H1 (cell line): ENCODE measurements around the gene P2RX6. TPM values are rescaled to one million over a fixed set of nuclear protein-coding genes. Genes with fewer than 3 reads are reported as not detected.

ENCODE experiments used
- CTCF ChIA-PET: fragments of 300-600 bp; sonication (Branson Sonifier 250); formaldehyde crosslinking; loops from one replicate; lab custom pipeline; 2021; ENCODE audit not compliant: partially characterized antibody; lab: Charles Lee
- POLR2A ChIA-PET: fragments of 300-600 bp; sonication (Branson Sonifier 250); formaldehyde crosslinking; loops from one replicate; lab custom pipeline; 2021; ENCODE audit warnings: inconsistent platforms; ENCODE audit not compliant: partially characterized antibody; lab: Charles Lee
- DNase-seq, 2 experiments: peaks; one replicate each; pipeline versions ENCODE4 v3.0.0 to v3.0.0-alpha.2; 2010 to 2022; ENCODE audit warnings: low spot score in 2 of 2, low read depth in 1 of 2, mixed read lengths in 1 of 2
- FAIRE-seq: peaks from 2 replicates; lab custom pipeline; 2011; peaks lifted over from hg19 to GRCh38; lab: Jason Lieb, UNC
- H2AFZ ChIP-seq: 2 replicates; pipeline ENCODE4 v1.8.1; 2012; ENCODE audit warnings: low read length, inconsistent platforms
- H2AK5ac ChIP-seq: 2 replicates; pipeline ENCODE4 v1.6.1; 2013; ENCODE audit warnings: low read depth, low read length
- H2BK120ac ChIP-seq: replicated peaks from 2 replicates; pipeline ENCODE3; 2013; ENCODE audit warnings: low read depth, low read length, inconsistent platforms
- H2BK12ac ChIP-seq: 2 replicates; pipeline ENCODE4 v1.6.1; 2013; ENCODE audit warnings: low read depth, low read length
- H2BK15ac ChIP-seq: 2 replicates; pipeline ENCODE4 v1.6.1; 2013; ENCODE audit warnings: low read length
- H2BK20ac ChIP-seq: 2 replicates; pipeline ENCODE4 v1.6.1; 2013; ENCODE audit warnings: low read length
- H2BK5ac ChIP-seq: 2 replicates; pipeline ENCODE4 v1.6.1; 2013; ENCODE audit warnings: low read depth, low read length
- H3K14ac ChIP-seq: 2 replicates; pipeline ENCODE4 v1.6.1; 2013; ENCODE audit warnings: inconsistent platforms; ENCODE audit not compliant: insufficient read length
- H3K18ac ChIP-seq: 2 replicates; pipeline ENCODE4 v1.6.1; 2013; ENCODE audit warnings: low read length; ENCODE audit errors: extremely low read depth
- H3K23ac ChIP-seq: 2 replicates; pipeline ENCODE4 v1.6.1; 2013; ENCODE audit warnings: inconsistent platforms; ENCODE audit not compliant: insufficient read length
- H3K23me2 ChIP-seq: 2 replicates; pipeline ENCODE4 v1.6.1; 2013; ENCODE audit warnings: low read depth, low read length
- H3K27ac ChIP-seq: 2 replicates; pipeline ENCODE4 v1.6.1; 2011; ENCODE audit warnings: low read depth, low read length, inconsistent platforms
- H3K27me3 ChIP-seq, 4 experiments: replicated peaks in 1 of 4; 1 replicate in 1 of 4; 2 replicates in 3 of 4; pipeline versions ENCODE4 v1.6.1 to v1.8.1; 2011 to 2013; ENCODE audit warnings: low read length in 3 of 4, mild to moderate bottlenecking in 3 of 4, inconsistent platforms in 2 of 4, mixed read lengths in 2 of 4, moderate library complexity in 1 of 4; ENCODE audit not compliant: control insufficient read depth in 3 of 4, insufficient read depth in 3 of 4; ENCODE audit errors: extremely low read depth in 1 of 4
- H3K36me3 ChIP-seq, 4 experiments: 2 replicates each; pipeline versions ENCODE4 v1.6.1 to v1.8.1; 2011 to 2013; ENCODE audit warnings: mild to moderate bottlenecking in 4 of 4, low read length in 3 of 4, moderate library complexity in 2 of 4, control low read depth in 1 of 4, inconsistent platforms in 1 of 4; ENCODE audit not compliant: insufficient read depth in 4 of 4, control insufficient read depth in 2 of 4
- H3K4ac ChIP-seq: replicated peaks from 2 replicates; pipeline ENCODE3; 2013; ENCODE audit warnings: low read length, low read depth, mixed read lengths, inconsistent platforms; ENCODE audit not compliant: insufficient read length
- H3K4me1 ChIP-seq, 4 experiments: replicated peaks in 1 of 4; 1 replicate in 1 of 4; 2 replicates in 3 of 4; pipeline versions ENCODE4 v1.6.1 to v1.8.1; 2011 to 2013; ENCODE audit warnings: low read length in 3 of 4, inconsistent platforms in 2 of 4, mixed read lengths in 1 of 4; ENCODE audit not compliant: insufficient read depth in 4 of 4, control insufficient read depth in 3 of 4
- H3K4me2 ChIP-seq, 2 experiments: 2 replicates each; pipeline versions ENCODE4 v1.6.1 to v1.8.1; 2011 to 2013; ENCODE audit warnings: low read depth in 2 of 2, low read length in 2 of 2, control low read depth in 1 of 2, inconsistent platforms in 1 of 2, mild to moderate bottlenecking in 1 of 2; ENCODE audit not compliant: insufficient read depth in 1 of 2
- H3K4me3 ChIP-seq, 4 experiments: fragments of 200-600, 300-600 bp in 1 of 4; sonication (generic), shearing (Covaris generic), sonication (Bioruptor Twin) in 1 of 4; 2 replicates each; pipeline versions ENCODE4 v1.5.1 to v1.8.1; 2011 to 2016; ENCODE audit warnings: low read length in 4 of 4, low read depth in 3 of 4, control low read depth in 2 of 4, inconsistent platforms in 2 of 4, mild to moderate bottlenecking in 2 of 4, mixed read lengths in 1 of 4, moderate library complexity in 1 of 4; ENCODE audit not compliant: insufficient read depth in 2 of 4; ENCODE audit errors: extremely low read depth in 1 of 4
- H3K56ac ChIP-seq: replicated peaks from 2 replicates; pipeline ENCODE3; 2013; ENCODE audit warnings: low read depth, mild to moderate bottlenecking, mixed read lengths, low read length, inconsistent platforms; ENCODE audit not compliant: insufficient read length
- H3K79me1 ChIP-seq: 2 replicates; pipeline ENCODE4 v1.6.1; 2013; ENCODE audit warnings: low read depth, low read length, control low read depth
- H3K79me2 ChIP-seq, 2 experiments: 2 replicates each; pipeline versions ENCODE4 v1.6.1 to v1.8.1; 2012 to 2013; ENCODE audit warnings: low read length in 2 of 2, mild to moderate bottlenecking in 2 of 2, inconsistent platforms in 1 of 2; ENCODE audit not compliant: insufficient read depth in 2 of 2, control insufficient read depth in 1 of 2
- H3K9ac ChIP-seq, 4 experiments: replicated peaks in 1 of 4; 1 replicate in 1 of 4; 2 replicates in 3 of 4; pipeline versions ENCODE4 v1.6.1 to v1.8.1; 2011 to 2013; ENCODE audit warnings: low read depth in 3 of 4, low read length in 3 of 4, control low read depth in 2 of 4, mild to moderate bottlenecking in 2 of 4, moderate library complexity in 2 of 4, inconsistent platforms in 1 of 4; ENCODE audit errors: extremely low read depth in 1 of 4
- H3K9me3 ChIP-seq, 2 experiments: 2 replicates each; pipeline versions ENCODE4 v1.6.1 to v1.8.1; 2012 to 2013; ENCODE audit warnings: mild to moderate bottlenecking in 2 of 2, moderate library complexity in 2 of 2, control low read depth in 1 of 2, inconsistent platforms in 1 of 2, low read depth in 1 of 2, low read length in 1 of 2, mixed read lengths in 1 of 2; ENCODE audit not compliant: insufficient read depth in 2 of 2
- H4K20me1 ChIP-seq, 2 experiments: replicated peaks in 1 of 2; 2 replicates each; pipeline versions ENCODE3 to v1.8.1; 2011 to 2013; ENCODE audit warnings: inconsistent platforms in 2 of 2, low read length in 2 of 2, mild to moderate bottlenecking in 1 of 2; ENCODE audit not compliant: insufficient read depth in 2 of 2, control insufficient read depth in 1 of 2
- H4K5ac ChIP-seq: 2 replicates; pipeline ENCODE4 v1.6.1; 2013; ENCODE audit warnings: low read length, low read depth, mixed read lengths, inconsistent platforms; ENCODE audit not compliant: insufficient read length
- H4K8ac ChIP-seq: 2 replicates; pipeline ENCODE4 v1.8.0; 2013; ENCODE audit warnings: mild to moderate bottlenecking, moderate library complexity, low read length, inconsistent platforms; ENCODE audit not compliant: insufficient read depth; ENCODE audit errors: extremely low read depth
- H4K91ac ChIP-seq: replicated peaks from 2 replicates; pipeline ENCODE3; 2013; ENCODE audit warnings: low read length, mixed read lengths, inconsistent platforms; ENCODE audit not compliant: insufficient read length
- EGR1 ChIP-seq: IDR thresholded peaks from 2 replicates; pipeline ENCODE4 v1.6.1; 2011; ENCODE audit warnings: low read depth, low read length, borderline replicate concordance
- EZH2 ChIP-seq: fragments of 200-600 bp; sonication (generic); IDR thresholded peaks from 2 replicates; pipeline ENCODE4 v1.7.1; 2012; ENCODE audit warnings: low read depth, mild to moderate bottlenecking, moderate library complexity, low read length, inconsistent platforms; ENCODE audit not compliant: severe bottlenecking
- SP1 ChIP-seq: IDR thresholded peaks from 2 replicates; pipeline ENCODE4 v1.6.1; 2011; ENCODE audit warnings: low read depth, low read length
- TEAD4 ChIP-seq: IDR thresholded peaks from 2 replicates; pipeline ENCODE4 v1.6.1; 2012; ENCODE audit warnings: low read depth, low read length, inconsistent platforms, mixed read lengths
- ZNF274 ChIP-seq: IDR thresholded peaks from 2 replicates; pipeline ENCODE4 v1.7.0; 2012; ENCODE audit warnings: low read length, borderline replicate concordance; ENCODE audit errors: extremely low read depth
- WGBS, 2 experiments: shearing (Covaris generic) in 1 of 2; methylation state at CpG; one replicate each; pipeline versions ENCODE4 v1.1.6 to v1.1.7; 2013 to 2015; ENCODE audit warnings: low lambda C conversion rate in 2 of 2, mixed read lengths in 2 of 2, inconsistent platforms in 1 of 2, low coverage in 1 of 2, missing lambda C conversion rate in 1 of 2; ENCODE audit not compliant: insufficient replicate concordance in 2 of 2, insufficient coverage in 1 of 2, insufficient read length in 1 of 2; ENCODE audit errors: extremely low coverage in 1 of 2, missing lambda C conversion rate in 1 of 2; 5-methylcytosine and 5-hydroxymethylcytosine counted together
- polyA plus RNA-seq, 7 experiments: library from polyadenylated mRNA; depleted of rRNA in 3 of 7; stranded (reverse) in 5 of 7; unstranded in 2 of 7; fragments of >200 nt in 5 of 7; fragments of 200-250 nt in 2 of 7; gene quantifications; 1 replicate in 5 of 7; 2 replicates in 1 of 7; 4 replicates in 1 of 7; pipeline versions ENCODE4 v1.2.1 to v1.2.3, GENCODE V29; 2011 to 2013; ENCODE audit warnings: missing spikeins in 2 of 7, mixed read lengths in 2 of 7
- total RNA-seq: library from RNA; stranded (reverse); fragmentation: NEBNext Ultra II Directional; extraction: Animal tissue kit (Norgen Biotek cat#: 25700); gene quantifications from 2 replicates; pipeline ENCODE4 v1.2.1, GENCODE V29; 2021
- TF ChIP-seq, protein P1 (sequence below): IDR thresholded peaks from 2 replicates; pipeline ENCODE4 v1.6.1; 2012; ENCODE audit warnings: inconsistent platforms

The P2RX6 gene
- total and polyA plus RNA-seq, 2 of the 8 experiments (the other 6 are each of a cell fraction or from before 2014, with no cell fraction given) = 0.09 TPM; not detected in 1

DNA sequence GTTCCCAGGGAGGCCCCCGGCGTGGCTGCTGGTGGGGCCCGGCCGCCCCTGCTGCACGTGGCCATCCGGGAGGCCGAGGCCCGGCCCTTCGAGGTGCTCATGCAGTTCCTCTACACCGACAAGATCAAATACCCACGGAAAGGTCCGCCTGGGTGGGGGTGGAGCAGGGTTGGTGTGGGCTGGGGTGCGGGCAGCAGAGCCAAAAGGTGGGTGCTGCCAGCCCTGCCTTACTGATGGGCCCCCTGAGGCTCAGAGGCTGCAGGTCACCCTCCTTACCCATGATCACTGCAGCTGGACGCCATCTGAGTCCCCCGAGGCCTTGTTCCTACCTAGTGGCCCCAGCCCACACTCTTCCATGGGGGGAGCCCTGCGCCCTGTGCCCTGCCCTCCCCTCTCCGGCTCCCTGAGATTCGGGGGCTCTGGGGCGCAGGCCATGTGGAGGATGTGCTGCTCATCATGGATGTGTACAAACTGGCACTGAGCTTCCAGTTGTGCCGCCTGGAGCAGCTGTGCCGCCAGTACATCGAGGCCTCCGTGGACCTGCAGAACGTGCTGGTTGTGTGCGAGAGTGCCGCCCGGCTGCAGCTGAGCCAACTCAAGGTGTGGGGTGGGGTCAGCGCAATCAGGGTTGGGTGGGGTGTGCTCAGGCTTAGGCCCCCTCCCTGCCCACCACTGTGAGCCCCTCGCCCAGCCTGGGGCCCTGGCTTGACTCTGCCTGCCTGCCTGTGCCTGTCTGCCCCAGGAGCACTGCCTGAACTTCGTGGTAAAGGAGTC, 20.6 kb upstream of the P2RX6 start:
- no peaks in the 10 kb centered on the region for H3K4me1 ChIP-seq
- CTCF ChIA-PET = interaction anchor here (0.6 to 1.7 kb wide), 3 partner anchors 9 to 71 kb away, joined by 3 to 4 read pairs (median 4); no protein-coding TSS in a partner anchor
- H3K9ac ChIP-seq = no peak overlapping the region
- H4K8ac ChIP-seq = no peak overlapping the region
- no peaks in the 10 kb centered on the region for H3K9me3 ChIP-seq
- no peak overlapping the region for H3K4me2 ChIP-seq
- no peak overlapping the region for H2AFZ ChIP-seq
- H4K20me1 ChIP-seq = peaks cover 2 to 15% of the 10 kb centered on the region in 2 experiments
- no peak overlapping the region for H2BK15ac ChIP-seq
- H3K56ac ChIP-seq = no peak overlapping the region
- no peak overlapping the region for H2BK120ac ChIP-seq
- H2BK20ac ChIP-seq = no peak overlapping the region
- POLR2A ChIA-PET = interaction anchor here (0.5 to 1.6 kb wide), 3 partner anchors 12 to 93 kb away, joined by 3 to 5 read pairs (median 4); partner anchors contain the start of gene LZTR1
- no peak overlapping the region for H4K91ac ChIP-seq
- no peak overlapping the region for H2BK12ac ChIP-seq
- H4K5ac ChIP-seq = no peak overlapping the region
- H3K4me3 ChIP-seq = no peak overlapping the region
- no peaks in the 10 kb centered on the region for H3K27me3 ChIP-seq
- no peak overlapping the region for H3K4ac ChIP-seq
- H3K36me3 ChIP-seq = peaks cover 0 to 10% (median 3%) of the 10 kb centered on the region in 4 experiments; a peak in 5 of 8 replicates
- H3K79me1 ChIP-seq = no peaks in the 10 kb centered on the region
- no peak overlapping the region for H3K14ac ChIP-seq
- no peak overlapping the region for H3K18ac ChIP-seq
- WGBS, 2 experiments = 94% methylated on average over 30 of the region's 30 CpGs; no CpG with 5 or more reads in 1 of the 2 experiments
- H3K23me2 ChIP-seq = no peaks in the 10 kb centered on the region
- TF ChIP-seq ZNF274 = no peak
- no peak for TF ChIP-seq TEAD4
- TF ChIP-seq SP1 = no peak
- TF ChIP-seq, protein P1, sequence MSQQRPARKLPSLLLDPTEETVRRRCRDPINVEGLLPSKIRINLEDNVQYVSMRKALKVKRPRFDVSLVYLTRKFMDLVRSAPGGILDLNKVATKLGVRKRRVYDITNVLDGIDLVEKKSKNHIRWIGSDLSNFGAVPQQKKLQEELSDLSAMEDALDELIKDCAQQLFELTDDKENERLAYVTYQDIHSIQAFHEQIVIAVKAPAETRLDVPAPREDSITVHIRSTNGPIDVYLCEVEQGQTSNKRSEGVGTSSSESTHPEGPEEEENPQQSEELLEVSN = no peak
- no peak for TF ChIP-seq EGR1
- no peak for TF ChIP-seq EZH2
- no peak overlapping the region for H3K23ac ChIP-seq
- no peak overlapping the region for H2BK5ac ChIP-seq
- H3K27ac ChIP-seq = no peak overlapping the region
- DNase-seq = no peak
- no peaks in the 10 kb centered on the region for H3K79me2 ChIP-seq
- FAIRE-seq = no peak
- H2AK5ac ChIP-seq = no peak overlapping the region
